SJCRH30 (cell line): ENCODE measurements around the gene CHCHD6. TPM values are rescaled to one million over a fixed set of nuclear protein-coding genes. Genes with fewer than 3 reads are reported as not detected.

ENCODE experiments used
- DNase-seq, 2 experiments: peaks; one replicate each; pipeline ENCODE4 v3.0.0-alpha.2; 2015 to 2020
- H3K27ac ChIP-seq: fragments of 250-450 bp; sonication (Bioruptor Pico); 2 replicates; pipeline ENCODE4 v1.5.1; 2020; ENCODE audit warnings: mild to moderate bottlenecking, moderate library complexity
- H3K27me3 ChIP-seq: fragments of 250-450 bp; sonication (Bioruptor Pico); 2 replicates; pipeline ENCODE4 v1.5.1; 2020; ENCODE audit warnings: mild to moderate bottlenecking, moderate library complexity
- H3K36me3 ChIP-seq: fragments of 250-450 bp; sonication (Bioruptor Pico); 2 replicates; pipeline ENCODE4 v1.5.1; 2020; ENCODE audit warnings: mild to moderate bottlenecking, moderate library complexity
- H3K4me1 ChIP-seq: fragments of 250-450 bp; sonication (Bioruptor Pico); 2 replicates; pipeline ENCODE4 v1.5.1; 2020; ENCODE audit warnings: mild to moderate bottlenecking, moderate library complexity
- H3K4me3 ChIP-seq: fragments of 250-450 bp; sonication (Bioruptor Pico); 2 replicates; pipeline ENCODE4 v1.5.1; 2020; ENCODE audit warnings: mild to moderate bottlenecking, moderate library complexity
- H3K9me3 ChIP-seq: fragments of 250-450 bp; sonication (Bioruptor Pico); replicated peaks from 2 replicates; pipeline ENCODE4 v1.5.1; 2020; ENCODE audit warnings: mild to moderate bottlenecking, moderate library complexity
- total RNA-seq: library from RNA; depleted of rRNA; stranded (reverse); fragments of >200 nt; shearing (Covaris generic); gene quantifications from 2 replicates; pipeline ENCODE4 v1.2.3, GENCODE V29; 2014

The CHCHD6 gene
- total RNA-seq, 1 experiment from 2014 or later = 24.2 TPM

DNA sequence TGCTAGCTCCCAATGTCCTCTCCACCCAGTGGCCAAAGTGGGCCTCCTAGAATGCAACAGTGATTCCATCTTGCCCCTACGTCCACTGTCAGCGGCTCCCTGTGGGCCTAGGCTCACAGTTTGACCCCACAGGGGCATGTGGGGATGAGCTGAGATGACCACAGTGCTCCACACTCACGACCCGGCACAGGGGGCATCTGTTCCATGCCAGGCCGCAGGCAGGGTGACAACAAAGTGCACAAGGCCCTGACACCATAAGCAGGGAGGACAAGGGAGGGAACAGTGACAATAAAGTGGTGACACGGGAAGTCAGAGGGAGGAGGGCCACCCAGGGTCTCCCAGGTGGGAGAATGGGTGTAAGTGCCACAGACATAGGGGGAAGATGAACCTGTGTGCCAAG is 273.8 kb downstream of the CHCHD6 start:
- Histone ChIP-seq H3K27me3 (no peaks in the 10 kb centered on the region), H3K27ac (no peak overlapping the region), H3K36me3 (no peaks in the 10 kb centered on the region), H3K9me3 (peaks cover 6% of the 10 kb centered on the region; the same call in 1 of the 2 replicates), H3K4me3 (no peak overlapping the region), H3K4me1 (no peaks in the 10 kb centered on the region; the same call in 1 of the 2 replicates)
- DNase-seq = no peak

DNA sequence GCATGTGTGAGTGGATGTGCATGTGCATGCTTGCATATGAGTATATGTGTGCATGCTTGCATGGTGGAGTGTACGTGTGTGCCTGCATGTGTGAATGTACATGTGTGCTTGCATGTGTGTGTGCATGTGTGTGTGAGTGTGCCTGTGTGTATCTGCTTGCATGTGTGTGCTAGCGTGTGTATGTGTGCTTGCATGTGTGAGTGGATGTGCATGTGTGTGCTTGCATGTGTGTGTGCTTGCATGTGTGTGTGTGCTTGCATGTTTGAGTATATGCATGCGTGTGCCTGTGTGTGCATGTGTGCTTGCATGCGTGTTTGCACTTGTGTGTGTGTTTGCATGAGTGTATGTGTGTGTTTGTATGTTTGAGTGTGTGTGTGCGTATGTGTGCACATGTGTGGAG is 274.3 kb downstream of the CHCHD6 start:
- Histone ChIP-seq H3K27ac (no peak overlapping the region), H3K27me3 (no peaks in the 10 kb centered on the region), H3K36me3 (no peaks in the 10 kb centered on the region), H3K4me3 (no peak overlapping the region), H3K9me3 (peaks cover 6% of the 10 kb centered on the region; the same call in 1 of the 2 replicates), H3K4me1 (no peaks in the 10 kb centered on the region)
- DNase-seq = no peak

DNA sequence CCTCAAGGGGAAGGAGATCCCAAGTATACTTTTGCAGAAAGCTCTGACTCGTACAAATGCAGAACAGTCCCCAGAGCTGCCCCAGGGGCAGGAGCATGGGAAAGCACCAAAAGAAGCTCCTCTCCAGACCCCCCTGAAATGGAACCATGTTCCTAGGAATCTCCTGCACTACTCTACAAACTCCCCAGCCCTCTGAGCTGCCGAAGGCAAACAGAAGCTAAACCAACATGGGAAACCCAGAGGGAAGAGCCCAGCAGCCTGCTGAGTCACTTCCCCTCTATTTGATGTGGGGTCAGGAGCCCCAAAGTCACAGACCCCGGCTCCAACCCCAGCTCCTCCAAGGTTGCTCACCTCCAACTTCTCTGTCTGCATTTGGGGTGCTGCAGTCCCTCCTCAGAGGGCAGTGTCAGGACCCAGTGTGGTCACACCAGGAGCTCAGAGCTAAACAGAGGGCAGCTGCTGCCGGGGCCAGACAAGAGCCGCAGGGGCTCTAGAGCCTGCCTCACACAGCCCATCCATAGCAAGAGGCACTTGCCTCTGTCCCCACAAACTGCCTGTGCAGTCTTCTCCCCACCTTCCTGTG is 275.1 kb downstream of the CHCHD6 start:
- Histone ChIP-seq H3K4me3 (no peak overlapping the region), H3K36me3 (no peaks in the 10 kb centered on the region), H3K27me3 (no peaks in the 10 kb centered on the region), H3K4me1 (no peaks in the 10 kb centered on the region), H3K9me3 (peaks cover 6% of the 10 kb centered on the region; the same call in 1 of the 2 replicates), H3K27ac (no peak overlapping the region)
- peak in 1 of 2 experiments; percentile 24 for DNase-seq

DNA sequence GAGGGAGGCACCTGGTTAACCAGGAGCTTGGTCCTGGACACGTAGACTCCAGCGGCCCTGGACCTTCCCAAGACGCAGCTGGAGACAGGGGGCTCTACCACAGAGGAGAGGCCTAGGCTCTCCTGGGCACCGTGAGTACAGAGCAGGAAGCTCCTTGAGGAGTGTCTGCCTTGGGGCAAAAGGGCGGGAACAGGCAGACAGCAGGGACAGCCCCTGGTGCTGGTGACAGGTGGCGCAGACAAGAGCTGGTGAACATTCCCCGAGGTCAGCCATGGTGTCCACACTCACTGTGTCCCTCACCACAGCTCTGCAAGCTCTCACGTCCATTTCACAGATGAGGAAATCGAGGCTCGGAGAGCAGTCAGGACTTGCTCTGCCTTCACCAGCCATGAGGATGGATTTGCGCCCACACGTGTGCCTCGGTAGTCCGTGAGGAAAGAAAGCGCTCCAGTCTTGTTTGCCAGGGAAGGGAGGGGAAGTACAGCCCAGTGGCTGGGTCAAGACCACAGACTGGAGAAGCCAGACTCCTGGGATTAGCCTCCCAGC is 276.3 kb downstream of the CHCHD6 start:
- H3K4me3 ChIP-seq = no peak overlapping the region
- no peaks in the 10 kb centered on the region for H3K27me3 ChIP-seq
- H3K4me1 ChIP-seq = 0 out of 2 replicates have a peak, but pooled peaks cover 5% of the 10 kb centered on the region
- H3K27ac ChIP-seq = no peak overlapping the region
- DNase-seq = no peak
- H3K36me3 ChIP-seq = no peaks in the 10 kb centered on the region
- H3K9me3 ChIP-seq = no peaks in the 10 kb centered on the region

DNA sequence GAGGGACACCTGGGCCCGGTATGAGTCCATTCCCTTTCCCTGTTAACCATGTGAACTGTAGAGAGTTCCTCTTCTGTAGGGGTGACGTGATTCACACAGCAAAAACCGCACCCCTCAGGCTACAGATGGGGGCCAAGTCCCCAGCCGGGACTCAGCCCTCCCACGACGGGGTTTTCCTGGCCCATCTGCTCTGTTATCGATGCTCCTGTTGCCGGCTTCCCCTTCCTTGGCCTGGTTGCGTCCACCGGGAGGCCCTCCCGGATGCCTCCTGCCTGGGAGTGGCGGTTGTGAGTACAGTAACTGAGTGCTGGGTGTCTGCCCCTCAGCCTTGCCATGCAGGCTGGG is 278.1 kb downstream of the CHCHD6 start:
- peak overlapping the region; percentile 36 for H3K27ac ChIP-seq
- no peaks in the 10 kb centered on the region for H3K27me3 ChIP-seq

DNA sequence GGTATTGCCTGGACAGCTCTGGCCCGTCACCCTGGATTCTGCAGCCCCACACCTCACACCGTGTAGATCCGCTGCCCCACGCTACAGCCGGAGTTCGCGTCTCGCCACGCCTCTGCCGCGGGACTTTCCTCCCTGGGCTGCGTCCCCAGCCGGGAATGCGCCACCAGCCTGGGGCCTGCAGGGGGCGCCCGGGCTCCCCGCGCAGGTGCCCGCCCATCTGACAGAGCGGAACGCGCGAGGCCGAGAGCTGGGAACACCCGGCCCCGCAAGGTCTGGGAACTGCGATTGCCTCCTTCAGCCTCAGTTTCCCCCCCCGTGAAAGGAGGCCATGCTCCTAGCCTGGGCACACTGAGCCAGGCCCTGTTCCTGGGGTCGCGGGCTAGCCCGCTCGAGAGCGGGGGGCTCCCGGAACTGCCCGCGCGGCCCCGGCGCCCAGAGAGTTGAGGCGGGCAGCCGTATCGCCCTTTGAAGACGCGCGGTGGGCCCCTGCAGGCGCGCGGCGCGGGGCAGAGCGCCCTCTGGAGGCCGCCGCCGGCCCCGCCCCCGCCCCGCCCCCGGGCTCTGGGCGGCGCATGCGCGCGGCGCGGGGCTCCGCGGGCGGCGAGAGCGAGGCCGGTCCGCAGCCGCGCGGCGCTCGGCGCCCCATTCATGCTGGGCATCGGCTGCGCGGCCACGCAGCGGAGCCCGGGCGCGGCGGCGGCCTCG is 278.6 kb downstream of the CHCHD6 start, which contains the start of gene PLXNA1:
TSS of gene PLXNA1 (plus strand) at position 645 of the 705 bp plus-strand sequence. CDS start 5,479 bp downstream, outside the sequence.
- H3K27ac ChIP-seq = peak within 1 kb of the TSS; percentile 45
- no peaks in the 10 kb centered on the region for H3K9me3 ChIP-seq
- no peaks in the 10 kb centered on the region for H3K36me3 ChIP-seq
- peak; percentile 69 to 83 for DNase-seq
- 0 out of 2 replicates have a peak, but pooled peaks cover 5% of the 10 kb centered on the region for H3K4me1 ChIP-seq
- no peaks in the 10 kb centered on the region for H3K27me3 ChIP-seq
- peak within 1 kb of the TSS; percentile 92 for H3K4me3 ChIP-seq

More for the DNA sequence above, 278.1 kb downstream of the CHCHD6 start:
- H3K4me3 ChIP-seq = peak overlapping the region; percentile 60
- H3K4me1 ChIP-seq = 0 out of 2 replicates have a peak, but pooled peaks cover 5% of the 10 kb centered on the region
- H3K9me3 ChIP-seq = no peaks in the 10 kb centered on the region
- peak; percentile 45 to 51 for DNase-seq
- no peaks in the 10 kb centered on the region for H3K36me3 ChIP-seq

DNA sequence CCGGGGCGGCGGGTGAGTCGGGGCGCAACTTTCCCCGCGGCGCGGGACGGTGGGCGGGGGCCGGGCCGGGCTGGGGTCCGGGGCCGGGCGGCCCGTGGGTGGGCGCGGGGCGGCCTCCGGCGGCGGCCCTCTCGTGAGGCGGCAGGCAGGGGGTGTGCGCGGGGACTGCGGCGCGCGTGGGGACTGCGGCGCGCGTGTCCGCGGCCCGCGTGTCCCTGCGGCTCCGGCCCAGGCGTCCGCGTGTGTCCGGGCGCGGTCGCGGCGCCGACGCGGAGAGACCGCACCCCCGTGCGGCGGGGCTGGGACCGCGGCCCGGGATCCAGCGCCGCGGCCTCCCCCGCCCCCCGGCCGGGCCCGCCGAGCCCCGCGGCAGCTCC is 279.2 kb downstream of the CHCHD6 start:
- Histone ChIP-seq H3K4me3 (peak overlapping the region; percentile 92), H3K27me3 (no peaks in the 10 kb centered on the region), H3K36me3 (no peaks in the 10 kb centered on the region), H3K9me3 (no peaks in the 10 kb centered on the region), H3K4me1 (0 out of 2 replicates have a peak, but pooled peaks cover 5% of the 10 kb centered on the region), H3K27ac (no peak overlapping the region)
- no peak for DNase-seq

DNA sequence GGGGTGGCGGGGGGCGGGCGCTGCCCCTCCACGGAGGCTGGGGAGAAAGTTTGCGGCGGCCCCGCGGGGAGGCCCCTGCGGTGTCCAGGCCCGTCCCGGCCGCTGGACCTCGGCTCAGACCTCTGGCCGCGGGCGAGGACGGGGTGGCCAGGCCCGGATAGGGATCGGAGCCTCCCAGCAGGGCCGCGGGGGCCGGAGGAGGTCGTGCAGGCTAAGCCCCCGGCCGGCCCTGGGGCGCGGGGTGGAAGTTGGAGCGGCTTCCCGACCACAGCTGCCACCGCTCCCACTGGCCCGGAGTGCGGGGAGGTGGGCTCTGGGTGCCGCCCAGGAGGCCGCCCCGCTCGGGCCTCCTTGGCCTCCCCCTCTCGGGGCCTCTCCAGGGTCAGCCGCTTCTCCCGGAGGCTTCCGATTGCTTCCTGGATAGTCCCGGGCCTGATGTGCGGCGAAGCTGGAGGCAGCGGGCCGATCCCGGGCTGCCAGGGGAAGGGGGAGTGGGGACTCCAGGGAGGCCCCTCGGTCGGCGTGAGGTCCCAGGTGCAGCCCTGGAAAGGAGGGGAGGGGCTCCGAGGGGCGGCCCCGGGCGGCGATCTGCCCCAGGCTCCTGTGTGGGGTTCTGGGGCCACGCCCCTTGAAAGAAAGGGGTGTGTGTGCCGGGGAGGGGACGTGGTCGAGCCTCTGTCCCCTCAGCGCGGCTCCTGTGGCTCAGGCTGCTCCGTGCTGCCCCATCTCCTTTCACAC is 279.8 kb downstream of the CHCHD6 start:
- DNase-seq = peak; percentile 62
- peaks cover 2% of the 10 kb centered on the region; the same call in 1 of the 2 replicates for H3K36me3 ChIP-seq
- peak overlapping the region; percentile 92 for H3K4me3 ChIP-seq
- peak overlapping the region; percentile 45 for H3K27ac ChIP-seq
- H3K4me1 ChIP-seq = 0 out of 2 replicates have a peak, but pooled peaks cover 5% of the 10 kb centered on the region
- H3K9me3 ChIP-seq = no peaks in the 10 kb centered on the region
- H3K27me3 ChIP-seq = no peaks in the 10 kb centered on the region

DNA sequence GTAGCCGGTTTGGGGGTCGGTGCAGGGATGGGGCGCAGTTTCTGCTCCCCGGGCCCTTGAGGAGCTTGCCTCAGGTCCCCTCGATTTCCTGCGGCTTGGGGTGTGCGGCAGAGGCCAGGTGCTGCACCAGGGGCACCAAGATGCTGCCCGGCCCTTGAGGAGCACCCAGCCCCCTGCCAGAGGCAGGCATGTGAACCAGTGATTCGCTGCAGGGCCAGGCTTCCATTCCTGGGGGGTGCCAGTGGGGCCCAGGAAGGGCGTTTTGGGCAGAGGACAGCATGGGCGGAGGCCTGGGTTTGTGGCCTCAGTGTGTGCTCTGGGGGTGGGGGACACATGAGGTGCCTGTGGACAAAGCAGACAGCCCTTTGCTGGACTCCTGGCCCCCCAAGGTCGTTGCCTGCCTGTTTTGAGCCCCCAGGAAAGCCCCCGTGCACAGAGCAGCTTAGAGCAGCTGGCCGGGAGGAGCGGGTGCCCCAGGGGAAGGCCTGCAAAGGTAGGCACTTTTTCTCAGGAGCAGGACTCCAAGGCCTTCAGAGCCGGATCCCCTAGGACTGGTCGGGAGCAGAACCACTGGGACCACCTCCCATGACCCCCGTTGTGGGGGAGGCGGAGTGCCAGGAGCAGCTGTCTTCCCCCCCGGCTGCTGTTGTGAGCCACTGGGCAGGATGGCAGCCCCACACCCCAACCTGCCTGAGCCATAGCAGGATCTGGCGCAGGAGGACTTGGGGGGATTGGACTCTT is 280.5 kb downstream of the CHCHD6 start:
- Histone ChIP-seq H3K4me1 (0 out of 2 replicates have a peak, but pooled peaks cover 5% of the 10 kb centered on the region), H3K27ac (peak overlapping the region; percentile 45; the same call in 1 of the 2 replicates), H3K36me3 (peaks cover 7% of the 10 kb centered on the region; the same call in 1 of the 2 replicates), H3K9me3 (no peaks in the 10 kb centered on the region), H3K27me3 (no peaks in the 10 kb centered on the region), H3K4me3 (peak overlapping the region; percentile 92)
- peak in 1 of 2 experiments; percentile 15 for DNase-seq

DNA sequence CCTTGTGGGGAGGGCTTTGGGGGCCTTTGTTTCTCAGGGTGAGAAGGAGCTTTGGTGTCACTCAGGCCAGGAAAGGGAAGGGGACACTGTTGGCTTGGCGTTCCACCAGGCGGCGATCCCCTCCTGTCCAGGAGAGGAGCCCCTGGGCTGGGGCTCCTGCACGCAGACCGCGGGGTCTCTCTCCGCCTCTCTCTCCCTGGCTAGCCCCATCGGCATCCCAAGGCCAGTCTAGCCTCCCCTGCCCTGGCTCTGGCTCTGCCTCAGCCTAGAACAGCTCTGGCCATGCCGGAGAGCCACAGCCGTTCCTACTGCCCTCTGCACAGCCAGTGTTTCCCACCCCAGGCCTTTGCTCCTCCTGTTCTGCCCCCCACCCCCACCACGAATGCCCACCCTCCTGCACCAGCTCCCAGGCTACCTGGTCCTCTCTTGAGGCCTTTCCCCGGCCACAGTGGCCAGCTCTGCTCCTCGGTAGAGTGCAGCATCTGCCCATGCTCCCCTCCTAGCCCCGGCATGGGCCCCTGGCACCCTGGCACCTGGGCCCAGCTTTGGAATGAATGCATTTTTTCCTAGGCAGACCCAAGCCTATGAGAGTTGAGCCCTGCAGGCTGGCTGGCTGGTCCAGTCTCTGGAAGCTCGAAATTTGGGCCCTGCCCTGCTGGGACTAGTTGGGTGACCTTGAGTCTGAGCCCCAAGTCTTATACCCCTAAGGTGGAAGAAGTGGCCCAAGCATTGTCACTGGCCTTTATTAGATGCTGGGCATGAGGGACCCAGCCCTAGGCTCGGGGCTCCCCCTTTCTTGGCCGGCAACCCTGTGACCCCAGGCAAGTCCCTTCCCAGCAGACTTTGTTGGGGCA is 281.3 kb downstream of the CHCHD6 start:
- Histone ChIP-seq H3K27ac (no peak overlapping the region), H3K9me3 (no peaks in the 10 kb centered on the region), H3K36me3 (peaks cover 7% of the 10 kb centered on the region; the same call in 1 of the 2 replicates), H3K4me1 (0 out of 2 replicates have a peak, but pooled peaks cover 5% of the 10 kb centered on the region), H3K4me3 (no peak overlapping the region), H3K27me3 (no peaks in the 10 kb centered on the region)
- peak; percentile 45 to 54 for DNase-seq

DNA sequence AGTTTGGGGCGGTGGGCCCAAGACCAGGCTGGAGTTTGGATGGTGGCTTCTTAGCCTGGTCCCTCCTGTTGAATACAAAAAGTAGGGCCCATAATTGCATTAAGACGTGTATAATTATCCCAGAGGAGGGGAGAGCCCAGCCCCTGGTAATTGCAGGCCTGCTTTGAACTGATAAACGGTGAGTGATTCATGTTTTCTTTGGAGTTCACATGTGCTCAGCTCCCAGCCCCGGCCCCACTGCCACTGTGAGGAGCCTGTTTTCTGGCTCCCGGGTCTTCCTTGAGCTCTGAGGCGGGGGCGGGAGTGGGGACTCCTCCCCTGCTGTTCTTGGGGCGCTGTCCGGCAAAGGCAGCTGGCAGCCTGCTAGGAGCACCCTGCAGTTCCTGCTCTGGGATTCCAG is 282.0 kb downstream of the CHCHD6 start:
- no peak overlapping the region for H3K4me3 ChIP-seq
- H3K4me1 ChIP-seq = 0 out of 2 replicates have a peak, but pooled peaks cover 5% of the 10 kb centered on the region
- H3K27me3 ChIP-seq = no peaks in the 10 kb centered on the region
- peaks cover 7% of the 10 kb centered on the region; the same call in 1 of the 2 replicates for H3K36me3 ChIP-seq
- no peaks in the 10 kb centered on the region for H3K9me3 ChIP-seq
- no peak overlapping the region for H3K27ac ChIP-seq
- no peak for DNase-seq

DNA sequence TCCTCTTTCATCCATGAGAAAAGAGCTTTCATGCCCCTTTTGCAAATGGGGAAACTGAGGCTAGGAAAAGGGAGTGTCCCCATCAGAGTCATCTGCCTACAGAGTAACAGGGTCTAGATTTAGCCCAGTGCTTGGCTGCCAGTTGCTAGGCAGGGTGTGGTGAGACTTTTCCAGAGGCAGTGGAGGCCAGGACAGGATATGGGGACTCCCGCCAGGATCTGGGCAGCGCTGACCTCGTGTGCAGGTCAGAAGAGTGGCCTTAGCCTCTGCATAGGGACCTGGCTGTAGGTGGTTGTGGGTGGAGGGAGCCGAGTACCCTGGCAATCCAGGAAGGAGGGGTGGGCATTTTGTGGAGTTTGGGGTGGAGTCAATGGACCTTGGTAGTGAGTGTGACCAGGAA is 283.1 kb downstream of the CHCHD6 start:
- no peak overlapping the region for H3K27ac ChIP-seq
- peaks cover 7% of the 10 kb centered on the region; the same call in 1 of the 2 replicates for H3K36me3 ChIP-seq
- H3K9me3 ChIP-seq = no peaks in the 10 kb centered on the region
- no peaks in the 10 kb centered on the region for H3K27me3 ChIP-seq
- no peak for DNase-seq
- H3K4me3 ChIP-seq = no peak overlapping the region
- 0 out of 2 replicates have a peak, but pooled peaks cover 5% of the 10 kb centered on the region for H3K4me1 ChIP-seq

DNA sequence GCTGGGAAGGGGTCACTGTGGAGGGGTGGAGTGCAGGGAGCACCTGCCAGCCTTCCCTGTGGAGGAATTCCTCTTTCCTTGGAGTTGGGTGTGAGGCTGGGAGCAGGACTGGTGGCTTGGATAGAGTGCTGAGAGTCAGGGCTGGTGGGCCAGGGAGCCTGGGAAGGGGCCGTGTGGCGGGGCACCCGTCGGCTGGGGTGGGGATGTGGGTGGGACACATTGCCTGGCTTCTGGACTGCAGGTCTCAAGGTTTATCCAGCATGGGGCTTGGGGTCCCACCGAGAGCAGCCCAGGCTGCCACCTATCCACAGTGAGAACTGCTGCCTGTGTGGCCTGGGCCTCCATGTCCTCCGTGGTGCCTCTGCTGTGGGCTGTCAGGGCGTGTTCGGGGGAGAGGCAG is 283.6 kb downstream of the CHCHD6 start:
- Histone ChIP-seq H3K27ac (no peak overlapping the region), H3K9me3 (no peaks in the 10 kb centered on the region), H3K27me3 (no peaks in the 10 kb centered on the region), H3K4me3 (no peak overlapping the region), H3K36me3 (peaks cover 7% of the 10 kb centered on the region; the same call in 1 of the 2 replicates), H3K4me1 (0 out of 2 replicates have a peak, but pooled peaks cover 5% of the 10 kb centered on the region)
- DNase-seq = no peak
